GM21576 (cell line): ENCODE data around the gene MAD2L1.

ENCODE experiments used
- ATAC-seq: cut with Tn5 transposase; IDR thresholded peaks from one replicate; pipeline ENCODE4 v1.9.1; 2021; ENCODE audit warnings: mild to moderate bottlenecking, moderate library complexity; ENCODE audit not compliant: unreplicated experiment

The MAD2L1 gene

DNA sequence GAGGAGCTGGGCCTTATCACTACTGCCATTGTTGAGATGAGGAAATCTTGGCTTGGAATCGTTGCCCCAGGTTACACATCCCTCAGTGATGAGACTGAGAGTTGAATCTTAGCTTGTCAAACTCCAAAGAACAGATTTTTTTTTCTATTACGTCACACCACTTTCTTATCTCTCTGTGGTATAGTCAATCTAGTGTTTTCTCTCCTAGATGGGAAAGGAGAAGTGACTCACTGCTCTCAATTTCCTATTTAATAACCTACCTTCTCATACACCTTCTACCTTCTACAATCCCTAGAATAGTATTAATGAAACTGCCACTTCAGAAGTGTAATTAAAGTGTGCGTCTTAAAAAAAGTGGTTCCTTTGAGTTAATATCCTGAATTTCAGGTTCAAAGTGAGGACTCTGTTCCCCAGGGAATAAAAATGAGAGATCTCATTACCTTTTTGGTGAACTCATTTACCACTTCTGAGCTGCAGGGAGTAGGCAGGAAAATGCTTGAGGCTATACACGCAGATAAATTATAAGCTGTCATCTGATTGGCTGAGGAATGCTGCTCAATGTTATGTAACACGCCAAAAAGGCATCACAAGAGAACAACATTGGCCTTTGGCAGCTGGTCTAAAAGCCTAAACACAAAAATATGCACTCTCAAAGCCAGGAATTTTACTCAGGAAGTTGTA lies 59.3 kb downstream of the MAD2L1 start:
- no peak for ATAC-seq
